DMS 273 (cell line): Measurements from ENCODE around the gene CPXM1.

Experiments
- DNase-seq: peaks from one replicate; lab custom pipeline; 2025; ENCODE audit not compliant: unreplicated experiment; lab: John Stamatoyannopoulos, UW

The CPXM1 gene

GRCh38 chr20:2750491-2751251 lies 49.8 kb downstream of the CPXM1 start:
- DNase-seq: peak; percentile 50

GRCh38 chr20:2749951-2750490 lies 50.4 kb downstream of the CPXM1 start:
- DNase-seq: no peak

DNA sequence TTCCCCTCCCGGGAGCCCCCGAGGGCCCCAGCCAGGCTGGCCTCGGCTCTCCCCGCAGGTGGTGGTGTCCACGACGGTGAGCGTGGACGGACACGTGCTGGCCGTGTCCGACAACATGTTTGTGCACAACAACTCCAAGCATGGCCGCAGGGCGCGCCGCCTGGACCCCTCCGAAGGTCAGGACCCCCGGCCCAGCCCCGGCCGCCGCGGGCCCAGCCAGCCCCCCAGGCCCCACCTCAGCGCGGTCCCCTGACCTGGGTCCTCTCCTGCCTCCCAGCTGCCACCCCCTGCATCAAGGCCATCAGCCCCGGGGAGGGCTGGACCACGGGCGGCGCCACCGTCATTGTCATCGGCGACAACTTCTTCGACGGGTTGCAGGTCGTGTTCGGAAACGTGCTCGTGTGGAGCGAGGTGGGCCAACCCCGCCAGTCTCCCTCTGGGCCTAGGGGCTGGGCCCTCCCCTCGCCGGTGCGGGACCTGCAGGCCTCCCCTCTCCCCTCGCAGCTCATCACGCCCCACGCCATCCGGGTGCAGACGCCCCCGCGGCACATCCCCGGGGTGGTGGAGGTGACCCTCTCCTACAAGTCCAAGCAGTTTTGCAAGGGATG lies 51.0 kb downstream of the CPXM1 start:
- DNase-seq: no peak

- peak; percentile 26 for DNase-seq
These were observed 51.7 kb downstream of the CPXM1 start for GRCh38 chr20:2748551-2749342.

GRCh38 chr20:2747676-2748235 lies 52.7 kb downstream of the CPXM1 start:
- no peak for DNase-seq

- DNase-seq: no peak
These were observed 53.7 kb downstream of the CPXM1 start for GRCh38 chr20:2746636-2747265.

DNA sequence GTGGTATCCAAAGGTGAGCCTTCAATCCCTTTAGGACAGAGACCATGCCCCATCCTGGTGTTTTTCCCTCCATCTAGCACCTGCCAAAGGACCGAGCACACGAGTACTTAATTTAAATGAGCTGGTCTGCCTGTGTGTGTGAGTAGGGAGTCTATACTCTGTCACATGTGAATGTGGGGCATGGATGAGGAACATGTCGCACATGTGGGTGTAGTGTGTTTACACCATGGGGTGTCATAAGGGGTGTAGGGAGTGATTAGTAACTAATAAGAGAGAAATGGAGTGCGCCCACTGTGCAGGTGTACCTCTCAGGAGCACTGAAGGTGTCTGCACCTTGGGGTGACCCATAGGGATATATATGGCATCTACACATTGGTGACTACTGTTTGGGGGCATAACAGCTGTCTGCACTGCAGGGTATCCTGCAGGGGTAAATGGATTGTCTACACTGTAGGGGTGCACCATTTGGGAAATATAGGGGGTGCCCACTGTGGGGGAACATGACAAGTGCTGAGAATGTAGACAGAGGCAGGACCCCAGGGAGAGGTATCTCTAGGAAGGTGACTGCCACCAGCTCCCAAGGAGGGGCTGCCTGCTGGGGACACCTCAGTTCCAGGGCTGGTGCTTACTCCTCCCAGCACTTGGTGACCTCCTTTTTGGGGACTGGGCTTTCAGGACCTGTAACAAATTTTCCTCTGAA lies 54.3 kb downstream of the CPXM1 start:
- DNase-seq: no peak

DNA sequence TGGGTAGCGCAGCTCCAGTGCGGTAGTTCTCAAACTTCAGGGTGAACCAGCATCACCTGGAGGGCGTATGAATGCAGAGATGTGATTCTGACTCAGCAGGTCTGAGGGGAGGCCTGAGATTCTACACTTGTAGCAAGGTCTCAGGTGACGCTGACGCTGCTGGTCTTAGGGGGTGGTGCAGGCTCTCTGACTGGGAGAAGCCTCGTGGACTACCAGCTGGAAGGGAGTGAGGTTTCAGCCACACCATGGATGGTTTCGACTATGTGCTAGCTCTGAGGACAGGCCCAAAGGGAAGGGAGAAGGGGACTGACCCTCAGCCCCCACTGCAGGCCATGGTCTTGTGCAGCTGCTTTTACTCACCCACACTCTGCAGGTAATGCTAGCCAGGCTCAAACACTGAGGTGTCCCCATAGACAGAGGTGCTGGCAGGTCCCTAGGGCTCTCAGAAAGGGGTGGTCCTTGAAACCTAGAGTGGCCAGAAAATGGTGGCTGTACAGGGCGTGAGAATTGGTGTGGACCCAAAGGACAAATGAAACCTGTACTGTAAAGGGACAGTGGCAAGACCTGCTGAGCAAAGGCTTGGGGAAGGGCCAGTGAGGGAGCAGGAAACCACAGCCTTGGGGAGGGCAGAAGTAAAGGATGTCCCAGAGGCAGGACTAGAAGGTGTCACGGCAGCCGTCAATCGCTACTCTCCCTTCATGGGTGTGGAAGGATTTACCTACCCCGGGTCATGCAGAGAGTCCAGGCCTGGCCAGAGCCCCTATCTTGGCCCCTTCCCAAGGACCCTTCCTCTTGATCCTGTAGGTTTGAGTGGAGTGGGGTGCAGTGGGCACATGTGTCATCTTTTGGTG lies 55.1 kb downstream of the CPXM1 start:
- no peak for DNase-seq
